ENCODE data around the gene GALM.
"Not testable (repeated sequence)": the region's sequence is repeated elsewhere in the genome, so short reads cannot be mapped to it uniquely, and the experiment has no call there.

Gene GALM

DNA sequence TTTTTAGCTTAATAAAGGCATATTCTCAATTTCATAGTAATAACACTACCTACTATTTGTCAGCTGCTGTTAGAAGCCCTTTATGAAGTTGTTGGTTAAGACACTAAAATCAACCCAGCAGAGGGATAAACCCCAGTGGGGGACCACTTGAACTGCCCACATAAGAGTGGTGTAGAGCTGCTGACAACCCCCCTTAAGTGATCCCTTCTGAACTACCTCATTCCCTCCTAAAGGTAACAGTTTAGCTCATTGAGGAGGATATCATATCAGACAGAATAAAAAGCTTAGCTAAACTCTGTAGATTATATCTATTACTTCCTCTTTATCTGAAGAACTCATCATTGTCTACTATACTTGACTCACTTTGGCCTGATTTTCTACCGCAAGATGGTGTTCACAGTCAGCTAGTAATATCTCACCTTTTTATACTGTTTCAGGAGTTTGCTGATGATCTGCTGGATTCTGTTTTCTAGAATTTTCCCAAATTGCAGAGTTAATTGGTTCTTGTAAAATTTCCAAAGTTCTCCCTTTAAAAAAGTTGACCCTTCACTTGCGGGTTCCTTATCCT is 16.2 kb downstream of the GALM start:
- DNase-seq (ENCODE audit: low spot score), result no peak

- not testable (repeated sequence) for DNase-seq (ENCODE audit: low spot score)
These were observed 16.7 kb downstream of the GALM start for GRCh38 chr2:38682620-38683019.

DNA sequence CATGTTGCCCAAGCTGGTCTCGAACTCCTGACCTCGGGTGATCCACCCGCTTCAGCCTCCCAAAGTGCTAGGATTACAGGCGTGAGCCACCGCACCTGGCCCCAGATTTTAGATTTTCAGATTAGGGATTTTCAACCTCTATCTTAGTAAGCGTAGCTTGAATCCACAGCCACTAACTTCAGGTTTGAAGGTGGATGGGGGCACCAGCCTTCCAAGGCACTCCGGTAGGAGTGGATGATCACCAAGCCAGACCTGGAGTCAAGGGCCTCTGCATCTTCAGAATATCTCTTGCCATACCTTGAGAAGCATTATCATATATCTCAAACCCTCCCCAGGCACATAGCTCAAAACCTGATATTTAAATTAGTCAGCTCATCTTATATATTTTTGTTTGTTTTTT is 17.9 kb downstream of the GALM start:
- DNase-seq (ENCODE audit: low spot score), result no peak

GRCh38 chr2:38685116-38685735 is 19.3 kb downstream of the GALM start:
- no peak for DNase-seq (ENCODE audit: low spot score)

GRCh38 chr2:38690499-38691420 is 24.8 kb downstream of the GALM start:
- peak; percentile 91 for DNase-seq (ENCODE audit: low spot score)

DNA sequence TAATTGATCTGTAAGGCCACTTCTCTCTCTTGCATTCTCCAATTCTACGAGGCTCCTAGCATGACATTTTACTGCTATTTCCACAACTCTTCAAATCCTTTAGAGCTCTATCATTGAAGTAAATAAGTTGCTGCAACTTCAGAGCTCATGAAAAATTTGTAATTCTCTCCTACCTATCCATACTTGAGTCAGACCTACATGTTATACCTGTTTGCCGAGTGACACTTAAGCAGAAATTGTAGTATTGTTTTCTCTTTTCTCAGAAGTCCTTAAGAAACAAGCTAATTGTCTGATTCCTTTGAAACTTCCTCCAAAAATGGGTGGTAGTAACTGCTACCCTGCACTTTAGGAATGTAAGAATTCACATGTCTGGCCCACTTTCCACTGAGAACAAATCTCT is 26.1 kb downstream of the GALM start:
- DNase-seq (ENCODE audit: low spot score), result no peak

GRCh38 chr2:38692636-38693318 is 26.9 kb downstream of the GALM start:
- DNase-seq (ENCODE audit: low spot score), result no peak

DNA sequence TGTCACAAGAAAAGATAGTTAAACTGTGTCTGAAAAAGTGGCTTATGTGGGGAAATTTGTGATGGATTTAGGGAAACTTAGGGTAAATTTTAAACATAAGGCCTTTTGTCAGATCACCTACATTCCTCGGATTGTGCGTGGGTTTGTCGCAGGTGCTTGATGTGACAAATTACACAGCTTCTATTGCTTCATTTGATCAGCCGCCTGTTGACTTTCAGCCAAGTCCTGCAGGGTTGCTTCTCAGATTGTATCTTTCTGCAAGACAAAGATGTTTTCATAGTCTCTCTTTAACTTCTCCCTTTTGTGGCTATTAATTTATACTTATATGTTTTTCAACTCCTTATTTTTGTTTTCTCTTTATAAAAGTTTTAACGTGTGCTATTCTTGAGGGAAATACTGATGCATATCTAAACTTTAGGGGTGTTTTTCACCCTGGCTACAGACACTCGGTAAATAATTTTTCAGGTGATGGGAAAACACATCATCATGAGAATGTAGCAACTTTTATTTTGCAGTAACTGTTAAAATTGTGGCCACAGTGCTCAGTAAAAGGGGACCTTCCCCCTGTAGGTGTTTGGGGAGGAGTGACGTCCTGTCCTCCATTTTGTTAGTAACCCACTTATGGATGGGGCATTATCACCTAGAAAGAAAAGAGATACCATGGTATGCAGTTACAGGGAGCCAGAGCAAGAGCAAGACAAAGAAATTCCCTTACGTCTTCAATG is 31.4 kb downstream of the GALM start:
- DNase-seq (ENCODE audit: low spot score), result no peak

GRCh38 chr2:38698467-38699003 is 32.6 kb downstream of the GALM start:
- no peak for DNase-seq (ENCODE audit: low spot score)

DNA sequence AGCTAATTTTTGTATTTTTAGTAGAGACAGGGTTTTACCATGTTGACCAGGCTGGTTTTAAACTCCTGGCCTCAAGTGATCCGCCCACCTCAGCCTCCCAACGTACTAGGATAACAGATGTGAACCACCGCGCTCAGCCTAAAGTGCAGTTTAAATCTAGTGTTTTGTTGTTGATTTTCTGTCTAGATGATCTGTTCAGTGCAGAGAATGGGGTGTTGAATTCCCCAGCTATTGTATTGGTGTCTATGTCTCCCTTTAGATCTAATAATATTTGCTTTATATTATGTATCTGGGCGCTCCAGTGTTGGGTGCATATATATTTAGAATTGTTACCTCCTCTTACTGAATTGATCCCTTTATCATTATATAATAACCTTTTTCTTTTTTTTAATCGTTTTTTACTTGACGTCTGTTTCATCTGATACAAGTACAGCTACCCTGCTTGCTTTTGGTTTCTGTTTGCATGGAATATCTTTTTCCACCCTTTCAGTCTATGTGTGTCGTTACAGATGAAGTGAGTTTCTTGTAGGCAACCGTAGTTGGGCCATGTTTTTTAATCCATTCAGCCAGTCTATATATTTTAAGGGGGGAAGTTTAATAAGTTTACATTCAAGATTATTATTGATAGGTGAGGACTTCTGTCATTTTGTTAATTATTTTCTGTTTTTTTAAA is 34.3 kb downstream of the GALM start:
- no peak for DNase-seq (ENCODE audit: low spot score)

DNA sequence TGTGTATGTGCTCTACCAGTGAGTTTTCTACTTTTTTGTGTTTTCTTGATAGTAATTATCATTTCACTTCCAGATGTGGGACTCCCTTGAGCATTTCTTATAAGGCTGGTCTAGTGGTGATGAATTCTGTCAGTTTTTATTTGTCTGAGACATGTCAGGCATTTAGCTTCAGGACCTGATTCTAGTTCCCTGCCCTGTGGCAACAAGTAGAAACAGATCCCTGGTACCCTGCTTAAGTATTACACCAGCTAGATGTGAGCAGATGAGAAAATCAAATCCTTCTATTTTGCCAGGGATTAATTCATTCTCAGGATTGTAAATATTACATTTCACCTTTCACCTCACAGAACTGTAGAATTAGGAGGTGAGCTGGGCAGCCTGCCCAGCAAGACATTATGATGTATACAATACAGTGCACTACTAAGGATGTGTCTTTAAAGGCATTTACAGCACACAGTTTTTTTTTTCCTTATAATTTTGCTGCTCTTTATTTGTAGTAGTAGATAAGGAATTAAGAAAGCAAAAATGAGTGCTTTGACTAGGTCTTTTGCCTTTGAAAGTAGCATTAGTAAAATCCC is 35.1 kb downstream of the GALM start:
- DNase-seq (ENCODE audit: low spot score), result no peak

DNA sequence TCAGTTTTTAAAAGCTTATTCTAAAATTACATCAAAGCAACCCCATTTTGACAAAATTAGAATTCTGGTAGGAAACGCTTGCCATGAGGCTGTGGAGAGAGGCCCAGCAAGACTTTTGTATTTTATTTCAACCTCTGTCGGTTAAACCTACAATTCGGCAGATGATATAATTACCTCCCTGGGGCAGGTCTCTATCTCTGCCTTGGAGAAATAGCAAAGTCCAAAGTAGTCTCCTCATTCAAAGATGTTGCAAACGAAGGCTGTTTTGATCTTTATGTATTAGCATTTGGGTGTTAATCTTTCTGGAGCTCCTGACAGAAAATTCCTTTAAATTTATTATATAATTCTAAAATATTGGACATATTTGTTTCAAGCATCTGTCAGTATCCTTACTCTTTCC is 35.6 kb downstream of the GALM start:
- DNase-seq (ENCODE audit: low spot score), result no peak

GRCh38 chr2:38702413-38702812 is 36.5 kb downstream of the GALM start:
- DNase-seq (ENCODE audit: low spot score), result peak; percentile 72

DNA sequence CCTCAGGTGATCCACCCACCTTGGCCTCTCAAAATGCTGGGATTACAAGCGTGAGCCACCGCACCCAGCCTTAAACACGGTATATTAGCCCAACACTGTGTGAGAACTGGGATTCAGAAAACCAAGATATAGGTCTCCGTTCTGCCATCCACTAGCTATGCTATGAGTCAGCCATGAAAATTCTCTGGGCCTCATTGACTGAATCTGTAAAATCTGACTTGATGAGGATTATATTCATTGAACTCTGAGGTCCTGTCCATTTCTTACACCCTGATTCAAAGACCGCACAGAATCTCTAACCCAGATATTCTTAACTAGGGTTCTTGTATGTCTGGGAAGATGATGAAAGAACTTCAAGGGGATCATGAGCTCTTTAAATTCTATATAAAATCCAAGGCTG is 37.4 kb downstream of the GALM start:
- not testable (repeated sequence) for DNase-seq (ENCODE audit: low spot score)

DNA sequence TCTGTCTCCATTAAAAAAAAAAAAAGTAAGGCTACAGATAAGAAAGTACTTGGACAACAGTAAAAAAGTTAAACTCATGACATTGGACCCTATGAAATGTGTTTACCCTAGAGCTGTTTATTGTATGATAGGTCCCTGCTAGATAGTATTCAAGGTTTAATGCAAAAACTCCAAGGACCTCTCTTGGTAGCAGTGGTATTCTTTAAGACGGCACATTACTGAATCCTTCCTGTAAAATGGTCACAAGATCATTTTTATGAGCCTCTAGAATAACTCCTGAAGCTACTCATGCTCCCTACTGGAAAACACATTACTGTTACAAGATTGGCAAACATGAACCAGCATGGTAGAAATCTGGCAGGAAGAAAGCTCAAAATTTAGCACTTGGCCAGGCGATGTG is 38.8 kb downstream of the GALM start:
- DNase-seq (ENCODE audit: low spot score), result no peak

DNA sequence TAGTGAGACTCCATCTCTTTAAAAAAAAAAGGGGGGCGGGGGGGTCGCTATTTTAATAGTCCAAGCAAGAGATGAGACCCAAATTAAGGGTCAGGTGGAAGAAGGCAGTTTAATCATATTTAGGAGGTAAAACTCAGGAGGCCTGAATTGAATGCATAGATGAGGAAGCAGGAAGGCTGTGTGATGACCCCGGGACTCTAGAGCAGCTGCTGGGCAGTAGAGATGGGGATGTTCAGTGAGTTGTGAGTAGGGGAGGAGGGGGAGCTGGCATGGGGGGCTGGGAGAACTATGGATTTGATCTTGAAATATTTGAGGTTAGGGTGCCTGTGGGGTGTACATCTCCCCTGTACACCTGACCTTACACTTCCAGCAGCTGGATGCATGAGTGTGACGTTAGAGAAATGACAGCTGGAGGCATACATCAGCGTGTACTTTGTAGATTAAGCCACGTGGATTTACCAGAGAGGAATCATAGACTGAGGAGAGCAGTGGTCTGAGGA is 41.0 kb downstream of the GALM start:
- DNase-seq (ENCODE audit: low spot score), result no peak

DNA sequence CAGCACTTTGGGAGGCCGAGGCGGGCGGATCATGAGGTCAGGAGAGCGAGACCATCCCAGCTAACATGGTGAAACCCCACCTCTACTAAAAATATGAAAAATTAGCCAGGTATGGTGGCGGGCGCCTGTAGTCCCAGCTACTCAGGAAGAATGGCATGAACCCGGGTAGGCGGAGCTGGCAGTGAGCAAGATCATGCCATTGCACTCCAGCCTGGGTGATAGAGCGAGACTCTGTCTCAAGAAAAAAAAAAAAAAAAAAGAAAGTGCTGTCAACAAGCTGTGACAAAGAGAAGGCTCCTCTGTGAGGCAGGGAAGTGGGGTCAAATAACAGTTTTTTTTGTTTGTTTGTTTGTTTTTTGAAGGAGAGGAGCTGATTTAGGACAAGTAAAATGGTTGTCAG is 42.6 kb downstream of the GALM start:
- not testable (repeated sequence) for DNase-seq (ENCODE audit: low spot score)

DNA sequence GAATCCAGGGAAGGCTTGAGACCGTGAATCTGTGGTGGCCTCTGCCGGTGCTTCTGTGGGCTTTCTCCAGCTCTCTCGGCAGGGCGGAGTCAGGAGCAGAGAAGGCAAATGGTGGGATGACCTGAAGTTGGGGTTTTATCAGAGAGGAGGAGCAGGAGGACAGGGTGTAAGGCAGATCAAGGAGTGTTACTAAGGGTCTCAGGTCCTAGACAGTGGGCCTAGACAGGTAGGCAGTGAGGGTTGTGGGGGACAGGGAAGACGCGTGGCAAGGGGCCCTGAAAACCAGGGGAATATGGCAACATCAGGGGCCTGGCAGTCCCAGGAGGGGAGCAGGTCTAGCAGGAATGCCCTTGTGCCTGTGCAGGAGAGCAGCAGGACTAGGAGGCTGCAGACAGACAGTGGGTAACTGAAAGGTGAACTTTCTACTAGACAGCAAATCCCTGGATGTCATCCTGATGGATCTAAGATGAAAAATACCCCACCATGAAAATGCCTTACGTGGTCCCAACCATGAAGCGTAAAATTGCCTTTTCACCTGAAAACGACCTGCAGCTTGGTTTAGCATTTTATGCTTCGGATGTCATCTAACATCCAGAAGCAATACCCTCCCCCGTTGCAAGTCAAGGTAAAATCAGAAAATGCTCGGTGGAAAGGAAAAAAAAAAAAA is 43.1 kb downstream of the GALM start:
- no peak for DNase-seq (ENCODE audit: low spot score)

DNA sequence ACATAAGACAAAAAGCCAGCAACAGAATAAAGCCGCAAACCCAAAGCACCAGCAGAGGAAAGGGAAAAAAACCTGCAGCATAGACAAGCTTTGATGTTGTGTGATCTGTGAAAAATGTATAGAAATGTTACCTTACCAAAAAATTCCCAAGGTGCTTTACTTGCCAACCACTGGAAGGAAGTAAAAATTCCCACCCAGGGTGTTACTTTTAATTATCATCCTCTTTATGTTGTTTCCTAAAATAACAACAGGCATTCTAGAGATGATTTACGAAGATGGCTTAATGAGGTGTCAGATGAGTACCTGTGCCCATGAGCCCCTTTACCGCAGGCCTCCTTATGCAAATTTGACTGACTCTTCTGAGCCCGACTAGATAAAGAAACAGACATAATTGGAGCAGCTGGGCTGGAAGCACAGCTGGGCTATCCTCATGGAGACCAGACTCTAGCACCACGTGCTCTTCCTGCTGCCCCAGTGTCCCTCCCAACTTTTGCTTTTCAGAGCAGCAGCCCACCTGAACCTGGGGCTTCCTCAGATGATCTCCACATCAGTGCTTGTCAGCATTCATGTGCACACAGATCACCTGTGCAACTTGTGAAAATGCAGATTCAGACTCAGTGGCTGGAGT is 43.8 kb downstream of the GALM start:
- DNase-seq (ENCODE audit: low spot score), result no peak

DNA sequence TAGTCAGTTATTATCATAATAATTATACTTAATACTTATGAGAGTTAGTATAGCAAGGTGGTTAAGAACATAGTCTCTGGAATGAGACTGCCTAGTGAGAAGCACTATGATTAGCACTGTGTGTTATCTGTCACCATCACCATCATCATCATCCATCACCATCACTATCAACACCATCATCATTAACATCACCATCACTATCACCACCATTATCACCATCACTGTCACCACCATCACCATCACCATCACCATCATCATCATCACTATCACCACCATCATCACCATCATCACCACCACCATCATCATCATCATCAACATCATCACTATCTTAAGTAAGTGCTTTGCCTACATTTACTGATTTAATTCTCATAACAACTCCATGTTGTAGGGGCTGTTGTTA is 45.6 kb downstream of the GALM start:
- no peak for DNase-seq (ENCODE audit: low spot score)

Measured in GM03348 (cell line).